Progenitor cell of endocrine pancreas (in vitro differentiated cells): Measurements from ENCODE around the gene TPD52L3. TPM values are rescaled to one million over a fixed set of nuclear protein-coding genes. Genes with fewer than 3 reads are reported as not detected.

Experiments used
- DNase-seq: peaks from one replicate; pipeline ENCODE4 v3.0.0; 2021; ENCODE audit warnings: low spot score; ENCODE audit not compliant: unreplicated experiment
- H3K27ac Mint-ChIP-seq: 2 replicates; pipeline ENCODE4 v1.8.0; 2021; ENCODE audit warnings: mild to moderate bottlenecking, moderate library complexity, mixed read lengths
- H3K27me3 Mint-ChIP-seq: 2 replicates; pipeline ENCODE4 v1.8.0; 2021; ENCODE audit warnings: mixed read lengths
- H3K36me3 Mint-ChIP-seq: 2 replicates; pipeline ENCODE4 v1.8.0; 2022; ENCODE audit warnings: mixed read lengths; ENCODE audit not compliant: insufficient read depth
- H3K4me1 Mint-ChIP-seq: 2 replicates; pipeline ENCODE4 v1.8.0; 2021; ENCODE audit warnings: low read depth, mixed read lengths
- H3K4me3 Mint-ChIP-seq: 2 replicates; pipeline ENCODE4 v1.8.0; 2021; ENCODE audit warnings: low read depth, mild to moderate bottlenecking, moderate library complexity, mixed read lengths
- H3K9me3 Mint-ChIP-seq: 2 replicates; pipeline ENCODE4 v1.8.0; 2021; ENCODE audit warnings: low read depth, mixed read lengths
- CTCF ChIP-seq: fragments of 200-600 bp; sonication (generic); IDR thresholded peaks from one replicate; pipeline ENCODE4 v1.5.0; 2021; ENCODE audit warnings: antibody characterized with exemption, mild to moderate bottlenecking; ENCODE audit not compliant: unreplicated experiment
- long read RNA-seq: library from polyadenylated mRNA; unstranded; transcript quantifications from one replicate; pipeline ENCODE4 v2.0.0, GENCODE V29; 2020
- total RNA-seq: library from RNA; stranded (reverse); gene quantifications from 2 replicates; pipeline ENCODE4 v1.2.1, GENCODE V29; 2021

The TPD52L3 gene
- total RNA-seq: not detected in 2 replicates
- long read RNA-seq: 0 reads

DNA sequence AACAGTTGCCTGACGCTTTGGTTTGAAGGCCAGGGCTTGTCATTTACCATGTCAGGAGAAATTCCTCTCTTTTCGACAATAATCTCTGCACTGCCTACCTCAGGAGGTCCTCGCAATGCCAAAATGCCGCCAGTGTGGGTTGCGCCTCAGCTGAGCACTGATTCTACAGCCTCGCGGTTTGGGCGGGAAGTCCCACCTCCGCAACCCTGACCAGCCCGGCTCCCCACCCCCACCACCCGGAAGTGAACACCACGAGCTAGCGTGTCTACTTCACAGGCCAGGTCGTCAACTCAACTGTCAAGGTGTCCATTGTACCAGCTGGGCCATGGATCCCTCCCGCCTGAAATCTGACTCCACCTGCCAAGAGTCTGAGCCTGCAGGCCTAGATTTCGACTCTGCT lies at the start of gene TPD52L3:
Gene TPD52L3, plus strand, starts transcription at position 273 of the 400 bp plus-strand sequence. CDS start 221 bp downstream, outside the sequence.
- Mint-ChIP-seq H3K27ac (no peak within 1 kb of the TSS), H3K4me3 (no peak within 1 kb of the TSS), H3K4me1 (no peaks in the 10 kb centered on the region), H3K9me3 (no peaks in the 10 kb centered on the region), H3K36me3 (no peaks in the 10 kb centered on the region), H3K27me3 (no peaks in the 10 kb centered on the region)
- TF ChIP-seq CTCF: no peak
- DNase-seq: no peak

DNA sequence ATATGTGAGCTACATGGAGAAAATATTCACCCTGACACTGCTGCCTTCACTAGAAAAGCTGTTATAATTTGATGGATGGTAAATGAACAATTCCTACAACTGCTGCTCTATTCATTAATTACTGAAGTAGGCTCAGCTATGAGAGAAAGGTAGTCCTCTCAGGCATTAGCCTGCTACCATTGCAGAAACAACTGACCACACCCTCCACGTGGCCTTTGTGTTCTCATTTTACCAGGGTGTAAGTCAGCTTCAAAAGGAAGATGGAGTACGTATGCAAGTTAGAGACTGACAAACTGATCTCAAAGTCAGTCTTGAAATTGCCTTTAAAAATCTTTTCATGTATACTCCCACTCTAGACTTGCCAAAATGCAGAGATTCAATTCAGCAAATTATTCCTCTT lies 26.3 kb upstream of the TPD52L3 start:
- H3K4me3 Mint-ChIP-seq: no peak overlapping the region

GRCh38 chr9:6302417-6302816 lies 25.8 kb upstream of the TPD52L3 start:
- no peak overlapping the region for H3K4me3 Mint-ChIP-seq
- H3K27ac Mint-ChIP-seq: no peak overlapping the region
- no peak for DNase-seq
- no peaks in the 10 kb centered on the region for H3K9me3 Mint-ChIP-seq
- H3K36me3 Mint-ChIP-seq: no peaks in the 10 kb centered on the region
- no peaks in the 10 kb centered on the region for H3K27me3 Mint-ChIP-seq
- no peak for TF ChIP-seq CTCF
- no peaks in the 10 kb centered on the region for H3K4me1 Mint-ChIP-seq

More for the DNA sequence above, 26.3 kb upstream of the TPD52L3 start:
- Mint-ChIP-seq H3K4me1 (no peaks in the 10 kb centered on the region), H3K9me3 (no peaks in the 10 kb centered on the region), H3K36me3 (no peaks in the 10 kb centered on the region), H3K27ac (no peak overlapping the region), H3K27me3 (no peaks in the 10 kb centered on the region)
- no peak for TF ChIP-seq CTCF
- DNase-seq: no peak

DNA sequence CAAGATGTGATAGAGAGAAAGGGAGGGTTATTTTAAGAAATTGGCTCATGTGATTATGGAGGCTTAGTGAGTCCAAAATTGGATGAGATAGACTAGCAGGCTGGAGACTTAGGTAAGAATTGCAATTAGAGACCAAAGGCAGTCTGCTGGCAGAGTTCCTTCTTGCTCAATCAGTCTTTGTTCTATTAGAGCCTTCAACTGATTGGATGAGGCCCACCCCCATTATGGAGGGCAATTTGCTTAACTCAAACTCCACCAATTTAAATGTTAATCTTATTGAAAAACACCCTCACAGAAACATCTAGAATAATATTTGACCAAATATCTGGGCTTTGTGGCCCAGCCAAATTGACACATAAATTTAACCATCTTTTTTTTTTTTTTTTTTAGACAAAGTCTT lies 23.9 kb upstream of the TPD52L3 start:
- TF ChIP-seq CTCF: no peak
- no peaks in the 10 kb centered on the region for H3K9me3 Mint-ChIP-seq
- no peaks in the 10 kb centered on the region for H3K36me3 Mint-ChIP-seq
- H3K4me1 Mint-ChIP-seq: no peaks in the 10 kb centered on the region
- no peak overlapping the region for H3K27ac Mint-ChIP-seq
- H3K27me3 Mint-ChIP-seq: no peaks in the 10 kb centered on the region
- DNase-seq: no peak
- no peak overlapping the region for H3K4me3 Mint-ChIP-seq

DNA sequence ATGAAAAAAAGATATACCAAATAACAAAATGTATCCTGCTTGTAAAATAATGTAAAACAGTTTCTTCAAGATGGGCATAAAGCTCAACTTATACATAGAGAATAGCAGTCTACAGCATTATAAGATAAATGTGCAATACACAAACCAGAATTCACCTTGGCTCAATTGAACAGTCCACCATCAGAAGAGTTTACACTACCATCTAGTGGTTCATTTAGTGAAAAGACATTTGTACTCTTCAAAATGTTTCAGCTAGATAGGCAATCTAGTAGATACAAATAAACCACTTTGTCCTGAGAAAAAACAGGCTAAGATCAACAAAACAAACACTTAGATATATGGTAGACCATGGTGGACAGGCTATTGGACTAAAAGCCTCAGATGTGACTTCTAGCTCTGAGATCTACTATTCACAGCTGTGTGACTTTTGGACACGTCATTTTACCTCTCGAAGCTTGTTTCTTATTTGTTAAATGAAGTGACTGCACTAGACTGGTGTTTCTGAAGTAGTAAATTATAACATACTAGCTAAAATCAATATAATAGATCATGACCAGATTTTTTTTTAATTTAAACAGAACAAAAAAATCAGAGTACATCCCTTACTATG lies 22.1 kb upstream of the TPD52L3 start:
- Mint-ChIP-seq H3K4me1 (no peaks in the 10 kb centered on the region), H3K4me3 (no peak overlapping the region), H3K27ac (no peak overlapping the region), H3K9me3 (no peaks in the 10 kb centered on the region), H3K27me3 (no peaks in the 10 kb centered on the region), H3K36me3 (no peaks in the 10 kb centered on the region)
- DNase-seq: no peak
- peak; percentile 67 for TF ChIP-seq CTCF
